GM10266 (cell line): ENCODE measurements around the gene P4HA1.

Experiments
- DNase-seq: peaks from one replicate; pipeline ENCODE4 v3.0.0; 2012; ENCODE audit errors: extremely low spot score
- CTCF ChIP-seq: IDR thresholded peaks from 2 replicates; pipeline ENCODE4 v1.5.1; 2012; ENCODE audit warnings: mild to moderate bottlenecking, low read depth; ENCODE audit not compliant: control insufficient read depth, insufficient read depth; ENCODE audit errors: missing control alignments

P4HA1 gene

GRCh38 chr10:72981882-72982529, 114.7 kb downstream of the P4HA1 start:
- DNase-seq, result no peak
- TF ChIP-seq CTCF, result no peak

GRCh38 chr10:72981028-72981881, 115.4 kb downstream of the P4HA1 start:
- no peak for TF ChIP-seq CTCF
- no peak for DNase-seq

GRCh38 chr10:72980348-72980747, 116.3 kb downstream of the P4HA1 start:
- no peak for TF ChIP-seq CTCF
- DNase-seq, result no peak

GRCh38 chr10:72979709-72980108, 117.0 kb downstream of the P4HA1 start:
- no peak for TF ChIP-seq CTCF
- no peak for DNase-seq

GRCh38 chr10:72976886-72977285, 119.8 kb downstream of the P4HA1 start:
- no peak for DNase-seq
- no peak for TF ChIP-seq CTCF
